Measurements from ENCODE around the gene FLAD1.

- peak; percentile 52 to 88 for TF ChIP-seq POLR2A (IDR thresholded peaks at IDR 0.05)
- TF ChIP-seq CTCF (IDR thresholded peaks at IDR 0.05): peak in 5 of 6 experiments; percentile 5 to 27 (median 24)
Observed at GRCh38 chr1:155001675-155002463, 18.7 kb downstream of the FLAD1 start.
